ENCODE data around the gene FAM76B. TPM values are rescaled to one million over a fixed set of nuclear protein-coding genes. Genes with fewer than 3 reads are reported as not detected.

Gene FAM76B
- total RNA-seq, 1 donor from 2014 or later = 40.2 TPM

DNA sequence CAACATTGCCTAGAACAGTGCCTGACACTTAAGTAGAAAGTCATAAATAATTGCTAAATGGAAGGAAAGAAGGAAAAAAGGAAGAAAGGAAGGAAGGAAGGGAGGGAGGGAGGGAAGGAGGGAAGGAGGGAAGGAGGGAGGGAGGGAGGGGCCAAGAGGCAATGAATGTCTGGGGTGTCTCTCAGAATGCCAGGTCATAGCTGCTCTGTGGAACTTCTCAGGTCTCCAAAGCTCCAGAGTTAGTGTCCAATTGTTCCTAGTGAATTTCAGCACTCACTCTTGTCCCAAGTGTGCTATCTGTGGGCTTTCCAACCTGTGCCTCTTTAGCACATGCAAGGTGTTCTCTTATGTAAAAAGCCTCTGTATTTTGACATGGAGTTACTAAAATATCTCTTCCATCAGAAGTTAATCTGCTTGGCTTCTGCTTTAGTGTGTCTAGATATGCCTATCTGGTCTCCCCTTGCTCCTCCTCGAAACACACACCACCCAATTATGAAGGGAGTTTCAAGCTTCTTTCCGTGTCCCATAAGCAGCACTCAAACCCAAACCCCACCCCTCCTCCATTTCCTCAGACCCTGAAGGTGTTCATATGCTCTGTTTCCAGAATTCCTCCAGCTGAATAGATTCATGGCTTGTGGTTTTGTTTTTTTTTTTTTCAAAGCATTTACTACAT lies 56.5 kb downstream of the FAM76B start:
- no peak for DNase-seq (ENCODE audit: low read depth)

DNA sequence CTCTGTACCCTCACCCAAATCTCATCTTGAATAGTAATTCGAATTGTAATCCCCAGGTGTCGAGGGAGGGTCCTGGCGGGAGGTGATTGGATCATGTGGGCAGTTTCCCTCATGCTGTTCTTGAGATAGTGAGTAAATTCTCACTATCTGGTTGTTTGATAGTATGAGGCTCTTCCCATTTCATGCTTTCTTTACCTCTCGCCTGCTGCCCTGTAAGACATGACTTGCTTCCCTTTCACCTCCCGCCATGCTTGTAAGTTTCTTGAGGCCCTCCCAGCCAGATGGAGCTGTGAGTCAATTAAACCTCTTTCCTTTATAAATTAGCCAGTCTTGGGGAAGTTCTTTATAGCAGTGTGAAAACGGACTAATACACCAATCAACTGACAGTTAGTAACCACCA lies 60.1 kb downstream of the FAM76B start:
- DNase-seq (ENCODE audit: low read depth) = no peak

DNA sequence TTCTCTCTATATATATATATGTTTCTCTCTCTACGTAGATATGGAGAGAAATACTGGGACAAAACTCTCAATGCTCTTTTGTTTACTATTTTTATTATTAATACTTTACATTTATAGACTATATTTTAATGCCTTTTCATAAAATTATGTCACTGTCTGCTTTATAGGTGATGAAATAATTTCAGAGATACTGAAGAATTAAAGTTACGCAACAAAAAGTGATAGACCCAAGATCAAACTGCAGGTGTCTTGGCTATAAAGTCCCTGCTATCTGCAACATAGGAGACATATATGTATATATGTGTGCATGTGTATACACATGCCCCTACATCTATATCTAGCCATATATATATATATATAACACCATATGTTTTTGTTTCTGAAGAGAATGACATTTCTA lies 60.8 kb downstream of the FAM76B start:
- no peak for DNase-seq (ENCODE audit: low read depth)

GRCh38 chr11:95728094-95728493 lies 61.5 kb downstream of the FAM76B start:
- no peak for DNase-seq (ENCODE audit: low read depth)

DNA sequence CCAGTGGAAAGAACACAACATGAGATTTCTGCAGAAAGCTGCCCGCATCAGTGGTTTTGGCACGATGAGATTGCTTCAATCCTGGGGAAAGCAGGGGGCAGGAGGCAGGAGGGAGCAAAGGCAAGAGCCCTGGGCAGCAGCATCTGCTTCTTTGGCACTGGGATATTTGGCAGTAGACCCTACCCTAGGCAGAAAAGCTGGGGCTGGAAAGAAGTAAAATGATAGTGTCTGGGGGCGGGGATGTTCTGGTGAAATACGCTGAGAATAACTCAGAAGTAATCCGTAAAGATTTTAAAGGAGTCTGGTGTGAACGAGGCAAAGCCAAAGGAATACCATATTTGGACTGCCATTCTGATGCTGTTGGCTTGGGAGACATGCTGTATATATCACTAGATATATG lies 62.0 kb downstream of the FAM76B start:
- no peak for DNase-seq (ENCODE audit: low read depth)

DNA sequence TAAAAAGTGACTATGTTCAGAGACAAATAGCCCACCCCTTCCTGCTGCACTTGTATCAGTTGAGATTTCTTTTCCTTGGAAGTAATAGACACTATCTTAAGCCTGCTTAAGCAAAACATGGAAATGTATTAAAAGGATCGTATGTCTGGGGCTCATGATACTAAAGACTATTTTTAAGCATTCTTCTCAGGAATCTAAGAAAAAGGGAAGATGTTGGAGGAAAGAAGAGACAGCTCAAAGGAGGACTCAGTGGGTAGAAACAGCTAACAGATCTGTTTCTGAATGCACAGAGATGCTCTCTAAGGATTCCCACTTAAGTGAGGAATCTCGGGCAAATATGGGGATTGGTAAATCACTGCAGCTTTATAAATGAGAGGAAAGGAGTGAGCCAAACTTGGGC lies 62.5 kb downstream of the FAM76B start:
- no peak for DNase-seq (ENCODE audit: low read depth)

- DNase-seq (ENCODE audit: low read depth) = no peak
Observed at GRCh38 chr11:95725196-95725595, 64.4 kb downstream of the FAM76B start.

DNA sequence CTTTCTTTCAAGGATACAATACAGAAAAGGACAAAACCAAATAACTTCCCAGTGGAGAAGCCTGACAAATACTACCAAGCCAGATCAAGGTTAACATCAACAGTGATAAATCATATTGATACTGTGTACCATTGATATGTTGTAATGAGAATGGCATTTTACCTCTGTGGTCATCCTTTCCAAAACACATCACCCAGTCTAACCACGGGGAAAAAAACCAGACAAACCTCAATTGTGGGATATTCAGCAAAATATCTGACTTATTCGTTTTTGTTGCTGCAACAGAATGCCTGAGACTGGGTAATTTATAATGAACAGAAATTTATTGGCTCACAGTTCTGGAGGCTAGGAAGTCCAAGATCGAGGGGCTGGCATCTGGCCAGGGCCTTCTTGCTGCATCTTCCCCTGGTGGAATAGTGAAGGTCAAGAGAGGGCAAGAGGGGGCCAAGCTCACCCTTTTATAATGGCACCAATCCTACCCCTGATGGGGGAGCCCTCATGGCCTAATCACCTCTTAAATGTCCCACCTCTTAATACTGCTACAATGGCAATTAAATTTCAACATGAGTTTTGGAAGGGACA lies 66.1 kb downstream of the FAM76B start:
- DNase-seq (ENCODE audit: low read depth) = no peak

- DNase-seq (ENCODE audit: low read depth) = no peak
Observed at GRCh38 chr11:95720195-95720594, 69.4 kb downstream of the FAM76B start.

Other genes starting within 250 kb of the FAM76B start
- 40.8 and 45.8 TPM in 2 replicates for gene CEP57, start 716 bp upstream of the FAM76B start, total RNA-seq
- 51.1 and 67.1 TPM in 2 replicates for gene MTMR2, start 134.3 kb upstream of the FAM76B start, total RNA-seq